Transverse colon (tissue), 4 donors: Measurements from ENCODE around the gene ZNF554. TPM values are rescaled to one million over a fixed set of nuclear protein-coding genes. Genes with fewer than 3 reads are reported as not detected.

Source experiments
- DNase-seq: peaks from one replicate; pipeline ENCODE4 v3.0.0-alpha.2; 2019
- H3K27ac ChIP-seq, 4 donors: fragments of 200-600 bp; sonication (generic); 2 replicates each; pipeline ENCODE4 v1.5.1; 2016 to 2018; ENCODE audit warnings: inconsistent platforms in 4 of 4
- H3K27me3 ChIP-seq: fragments of 200-600 bp; sonication (generic); 2 replicates; pipeline ENCODE4 v1.5.1; 2017; ENCODE audit warnings: inconsistent platforms
- H3K36me3 ChIP-seq, 4 donors: fragments of 200-600 bp; sonication (generic); 2 replicates each; pipeline ENCODE4 v1.5.1; 2017 to 2019; ENCODE audit warnings: inconsistent platforms in 4 of 4
- H3K4me1 ChIP-seq, 4 donors: fragments of 200-600 bp; sonication (generic); 2 replicates each; pipeline ENCODE4 v1.5.1; 2017 to 2020; ENCODE audit warnings: inconsistent platforms in 4 of 4
- H3K4me3 ChIP-seq, 4 donors: fragments of 200-600 bp; sonication (generic); 1 replicate in 1 of 4; 2 replicates in 3 of 4; pipeline versions ENCODE4 v1.5.1 to v1.6.1; 2017 to 2019; ENCODE audit warnings: inconsistent platforms in 4 of 4
- H3K9me3 ChIP-seq, 2 donors: fragments of 200-600 bp; sonication (generic); 2 replicates each; pipeline ENCODE4 v1.5.1; 2017 to 2019; ENCODE audit warnings: inconsistent platforms in 2 of 2
- CTCF ChIP-seq, 5 experiments: fragments of 200-600 bp in 3 of 5; fragments of 450-650 bp in 2 of 5; sonication (generic) in 3 of 5; IDR thresholded peaks; 1 replicate in 2 of 5; 2 replicates in 3 of 5; pipeline ENCODE4 v1.5.1; 2016 to 2017; ENCODE audit warnings: antibody characterized with exemption in 5 of 5, inconsistent platforms in 3 of 5, mild to moderate bottlenecking in 2 of 5, moderate library complexity in 1 of 5
- EP300 ChIP-seq: sonication (generic); formaldehyde crosslinking; IDR thresholded peaks from one replicate; pipeline ENCODE4 v1.6.1; 2017; ENCODE audit warnings: antibody characterized with exemption, low read depth
- POLR2A ChIP-seq: fragments of 450-650 bp; IDR thresholded peaks from one replicate; pipeline ENCODE4 v1.6.1; 2016; ENCODE audit warnings: antibody characterized with exemption, mild to moderate bottlenecking, moderate library complexity
- POLR2AphosphoS5 ChIP-seq, 3 donors: sonication (generic); formaldehyde crosslinking; IDR thresholded peaks; one replicate each; pipeline ENCODE4 v1.6.1; 2016; ENCODE audit warnings: antibody characterized with exemption in 3 of 3
- WGBS, 2 donors: methylation state at CpG; one replicate each; pipeline ENCODE4 v1.1.5; 2018; ENCODE audit warnings: low coverage in 1 of 2; 5-methylcytosine and 5-hydroxymethylcytosine counted together
- in situ Hi-C, 4 donors: fragments of 200-750 bp; cut with MboI; loops; one replicate each; pipeline versions ENCODE4 v1.15.0 to v1.15.1; 2017; ENCODE audit warnings: low sequenced_read_pairs in 3 of 4, low pct_ligation_motif_present in 1 of 4, low pct_unique_long_range_greater_than_20kb in 1 of 4
- intact Hi-C: fragments of 100-400 bp; cut with DNase I; formaldehyde crosslinking; loops from one replicate; pipeline ENCODE4 v1.15.1; 2023; ENCODE audit warnings: low total_unique reads
- total RNA-seq, 4 donors: library from RNA; depleted of rRNA; stranded (reverse); fragments of >200 nt; gene quantifications; one replicate each; pipeline ENCODE4 v1.1.0, GENCODE V29; 2016

The ZNF554 gene
- total RNA-seq, 4 donors from 2014 or later, result 0.75 to 10.2 (median 4.9) TPM

- in situ Hi-C loops, result no loop called here
- no peak for DNase-seq
Measured at GRCh38 chr19:2774083-2774679, 45.5 kb upstream of the ZNF554 start.

GRCh38 chr19:2774953-2775555 is 44.6 kb upstream of the ZNF554 start:
- no peaks in the 10 kb centered on the region for H3K36me3 ChIP-seq
- no peak for TF ChIP-seq CTCF (IDR thresholded peaks at IDR 0.05)
- TF ChIP-seq POLR2A, result no peak
- TF ChIP-seq EP300, result no peak
- TF ChIP-seq POLR2AphosphoS5 (IDR thresholded peaks at IDR 0.05), result no peak
- peaks cover 0 to 25% (median 12%) of the 10 kb centered on the region in 4 donors for H3K4me1 ChIP-seq
- 79% methylated on average over 18 of the region's 24 CpGs; no CpG with 5 or more reads in 1 of the 2 donors for WGBS, 2 donors
- no peak overlapping the region for H3K4me3 ChIP-seq
- in situ Hi-C loops (no loop called here), intact Hi-C loops (no loop called here)
- peak overlapping the region; percentile 47 to 77 (median 66) for H3K27ac ChIP-seq
- H3K27me3 ChIP-seq, result no peaks in the 10 kb centered on the region
- no peaks in the 10 kb centered on the region for H3K9me3 ChIP-seq
- no peak for DNase-seq

More at GRCh38 chr19:2774083-2774679, 45.5 kb upstream of the ZNF554 start:
- intact Hi-C loops, result no loop called here
- Histone ChIP-seq H3K27ac (peak overlapping the region in 1 of 4 donors; percentile 77), H3K36me3 (no peaks in the 10 kb centered on the region), H3K27me3 (no peaks in the 10 kb centered on the region), H3K9me3 (no peaks in the 10 kb centered on the region), H3K4me1 (peaks cover 0 to 25% (median 12%) of the 10 kb centered on the region in 4 donors), H3K4me3 (no peak overlapping the region)
- TF ChIP-seq POLR2AphosphoS5 (IDR thresholded peaks at IDR 0.05) (no peak), EP300 (no peak), CTCF (IDR thresholded peaks at IDR 0.05) (no peak), POLR2A (no peak)
- WGBS, 2 donors, result 92% methylated on average over 32 of the region's 32 CpGs; no CpG with 5 or more reads in 1 of the 2 donors

- TF ChIP-seq POLR2AphosphoS5 (IDR thresholded peaks at IDR 0.05), result no peak
- no peak for TF ChIP-seq EP300
- TF ChIP-seq CTCF (IDR thresholded peaks at IDR 0.05), result no peak
- no peak for TF ChIP-seq POLR2A
- DNase-seq, result peak; percentile 71
- H3K4me3 ChIP-seq, result peak overlapping the region in 1 of 4 donors; percentile 13
- peaks cover under 1 to 25% (median 10%) of the 10 kb centered on the region in 4 donors for H3K4me1 ChIP-seq
- in situ Hi-C loops (no loop called here), intact Hi-C loops (no loop called here)
- H3K36me3 ChIP-seq, result no peaks in the 10 kb centered on the region
- no peaks in the 10 kb centered on the region for H3K27me3 ChIP-seq
- peak overlapping the region; percentile 47 to 77 (median 66) for H3K27ac ChIP-seq
- 69 to 75% methylated on average over 15 to 29 of the region's 29 CpGs for WGBS, 2 donors
- no peaks in the 10 kb centered on the region for H3K9me3 ChIP-seq
Measured at GRCh38 chr19:2775556-2776430, 43.9 kb upstream of the ZNF554 start.
